ENCODE data around the gene ZNF90. TPM values are rescaled to one million over a fixed set of nuclear protein-coding genes. Genes with fewer than 3 reads are reported as not detected.
A peak's percentile ranks its signal among the peaks of the same experiment; 100 is the strongest.
"Not testable (repeated sequence)": the region's sequence is repeated elsewhere in the genome, so short reads cannot be mapped to it uniquely, and the experiment has no call there.

ZNF90 gene
- total RNA-seq, 4 donors from 2014 or later: 15.3 to 29.0 (median 17.4) TPM

GRCh38 chr19:20039203-20039723 lies 38.5 kb upstream of the ZNF90 start, which contains the start of gene ZNF682:
Gene ZNF682 (minus strand): TSS chr19:20039505. CDS start chr19:20039345, 160 bp downstream.
- H3K27me3 ChIP-seq: no peaks in the 10 kb centered on the region
- DNase-seq: peak; percentile 98 to 99
- peak within 1 kb of the TSS in 2 of 3 donors; percentile 39 to 60 for H3K27ac ChIP-seq
- peak within 1 kb of the TSS; percentile 54 to 71 (median 63) for H3K4me3 ChIP-seq (replicated peaks in 1 of 3)
- H3K4me1 ChIP-seq: peaks cover 5 to 9% of the 10 kb centered on the region in 2 donors
- WGBS, 2 donors: 0 to 5% methylated on average over 3 to 23 of the region's 25 CpGs
- H3K9me3 ChIP-seq: no peaks in the 10 kb centered on the region
- no peak for TF ChIP-seq CTCF (IDR thresholded peaks at IDR 0.05)
- TF ChIP-seq POLR2A (IDR thresholded peaks at IDR 0.05): peak in 1 of 2 donors; percentile 64
- intact Hi-C loops (cut with DNase I): no loop called here
- H3K36me3 ChIP-seq: no peaks in the 10 kb centered on the region

- no peak for TF ChIP-seq CTCF (IDR thresholded peaks at IDR 0.05)
- TF ChIP-seq POLR2A (IDR thresholded peaks at IDR 0.05): no peak
- H3K9me3 ChIP-seq: no peaks in the 10 kb centered on the region
- no peak overlapping the region for H3K27ac ChIP-seq
- 67% methylated on average over 3 of the region's 3 CpGs for WGBS, 2 donors
- intact Hi-C loops (cut with DNase I): no loop called here
- no peaks in the 10 kb centered on the region for H3K27me3 ChIP-seq
- no peaks in the 10 kb centered on the region for H3K36me3 ChIP-seq
- no peaks in the 10 kb centered on the region for H3K4me1 ChIP-seq
- no peak for DNase-seq
- H3K4me3 ChIP-seq (replicated peaks in 1 of 3): no peak overlapping the region
These were observed 33.1 kb upstream of the ZNF90 start for GRCh38 chr19:20044663-20045062.

GRCh38 chr19:20045742-20046141 lies 32.1 kb upstream of the ZNF90 start:
- H3K27ac ChIP-seq; H3K4me3 ChIP-seq (replicated peaks in 1 of 3); intact Hi-C loops (cut with DNase I); H3K36me3 ChIP-seq; H3K27me3 ChIP-seq; H3K9me3 ChIP-seq; DNase-seq; H3K4me1 ChIP-seq: not testable (repeated sequence)
- 76 to 78% methylated on average over 5 of the region's 5 CpGs for WGBS, 2 donors

GRCh38 chr19:20051841-20052768 lies 25.7 kb upstream of the ZNF90 start:
- peak; percentile 99 for DNase-seq
- H3K4me3 ChIP-seq (replicated peaks in 1 of 3): peak overlapping the region; percentile 3 to 63 (median 39)
- TF ChIP-seq CTCF (IDR thresholded peaks at IDR 0.05): peak in 3 of 6 experiments; percentile 10 to 30 (median 12)
- peak in 1 of 2 donors; percentile 88 for TF ChIP-seq POLR2A (IDR thresholded peaks at IDR 0.05)
- intact Hi-C loops (cut with DNase I): no loop called here
- peak overlapping the region; percentile 69 to 81 (median 73) for H3K27ac ChIP-seq
- WGBS, 2 donors: 1% methylated on average over 23 to 37 of the region's 43 CpGs
- H3K36me3 ChIP-seq: no peaks in the 10 kb centered on the region
- no peaks in the 10 kb centered on the region for H3K27me3 ChIP-seq
- H3K4me1 ChIP-seq: peaks cover 5 to 6% of the 10 kb centered on the region in 2 donors
- H3K9me3 ChIP-seq: no peaks in the 10 kb centered on the region

- H3K27me3 ChIP-seq; H3K36me3 ChIP-seq; intact Hi-C loops (cut with DNase I); H3K4me3 ChIP-seq (replicated peaks in 1 of 3); H3K27ac ChIP-seq; H3K9me3 ChIP-seq; DNase-seq; H3K4me1 ChIP-seq: not testable (repeated sequence)
These were observed 19.1 kb upstream of the ZNF90 start for GRCh38 chr19:20058738-20059137.

- H3K9me3 ChIP-seq: no peaks in the 10 kb centered on the region
These were observed 17.5 kb upstream of the ZNF90 start for GRCh38 chr19:20060282-20060681.

More at GRCh38 chr19:20060282-20060681, 17.5 kb upstream of the ZNF90 start:
- intact Hi-C loops (cut with DNase I): no loop called here
- peaks cover 0 to 7% of the 10 kb centered on the region in 2 donors for H3K4me1 ChIP-seq
- no peaks in the 10 kb centered on the region for H3K36me3 ChIP-seq
- no peak overlapping the region for H3K4me3 ChIP-seq (replicated peaks in 1 of 3)
- no peaks in the 10 kb centered on the region for H3K27me3 ChIP-seq
- TF ChIP-seq CTCF (IDR thresholded peaks at IDR 0.05) (no peak), POLR2A (IDR thresholded peaks at IDR 0.05) (no peak)
- DNase-seq: no peak
- WGBS, 2 donors: 76 to 79% methylated on average over 1 of the region's 1 CpG
- H3K27ac ChIP-seq: no peak overlapping the region

Measured in thyroid gland (tissue), 4 donors.